ENCODE data around the gene REXO5.
"Not testable (repeated sequence)": the region's sequence is repeated elsewhere in the genome, so short reads cannot be mapped to it uniquely, and the experiment has no call there.

Gene REXO5

GRCh38 chr16:20799599-20799998 is 6.7 kb upstream of the REXO5 start:
- peak in 1 of 51 donors; percentile 8 for DNase-seq

DNA sequence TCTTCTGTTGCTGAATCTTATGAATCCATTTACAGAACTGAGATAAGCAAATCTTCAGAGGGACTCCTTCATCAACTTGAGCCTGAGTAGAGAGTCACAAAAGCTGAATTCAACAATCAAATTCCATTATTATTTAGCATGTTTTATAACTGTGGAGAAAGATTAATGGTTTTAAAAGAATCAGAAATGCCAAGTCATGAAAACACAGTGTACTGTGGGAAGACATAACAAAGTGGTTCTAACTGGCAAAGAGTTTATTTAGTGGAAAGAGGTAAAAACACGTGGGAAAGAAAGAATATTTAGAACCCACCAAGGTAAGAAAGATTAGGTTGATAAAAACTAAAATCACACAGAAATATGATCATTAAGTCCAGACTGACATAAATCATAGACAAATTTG is 5.0 kb upstream of the REXO5 start:
- no peak for DNase-seq

GRCh38 chr16:20803192-20803560 is 3.2 kb upstream of the REXO5 start:
- no peak for DNase-seq

DNA sequence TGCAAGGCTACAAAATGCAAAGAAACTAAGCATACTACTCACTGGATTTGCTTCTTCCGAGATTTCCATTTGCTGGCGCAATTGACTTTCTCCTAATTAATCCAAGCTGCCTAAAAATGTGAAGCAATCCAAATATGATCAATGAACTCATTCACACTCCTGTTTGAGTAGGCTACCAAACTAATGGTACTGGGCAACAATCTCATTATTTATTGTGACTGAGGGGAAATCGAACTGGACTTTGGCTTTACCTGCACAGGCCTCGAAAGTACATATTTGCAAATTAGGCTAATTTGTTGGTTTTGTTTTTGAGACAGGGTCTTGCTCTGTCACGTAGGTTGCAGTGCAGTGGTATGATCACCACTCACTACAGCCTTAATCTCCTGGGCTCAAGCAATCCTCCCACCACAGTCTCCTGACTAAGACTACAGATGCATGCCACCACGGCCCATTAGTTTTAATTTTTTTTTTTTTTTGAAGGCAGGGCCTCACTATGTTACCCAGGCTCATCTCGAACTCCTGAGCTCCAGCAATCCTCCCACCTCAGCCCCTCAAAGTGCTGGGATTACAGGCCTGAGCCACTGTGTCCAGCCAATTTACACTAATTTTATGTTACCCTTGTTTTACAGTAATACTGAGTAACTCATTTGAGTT is 2.6 kb upstream of the REXO5 start:
- no peak for DNase-seq

- not testable (repeated sequence) for DNase-seq
Measured at GRCh38 chr16:20805684-20806167, 601 bp upstream of the REXO5 start.

GRCh38 chr16:20807862-20808261 is 1.5 kb downstream of the REXO5 start:
- DNase-seq, result no peak

DNA sequence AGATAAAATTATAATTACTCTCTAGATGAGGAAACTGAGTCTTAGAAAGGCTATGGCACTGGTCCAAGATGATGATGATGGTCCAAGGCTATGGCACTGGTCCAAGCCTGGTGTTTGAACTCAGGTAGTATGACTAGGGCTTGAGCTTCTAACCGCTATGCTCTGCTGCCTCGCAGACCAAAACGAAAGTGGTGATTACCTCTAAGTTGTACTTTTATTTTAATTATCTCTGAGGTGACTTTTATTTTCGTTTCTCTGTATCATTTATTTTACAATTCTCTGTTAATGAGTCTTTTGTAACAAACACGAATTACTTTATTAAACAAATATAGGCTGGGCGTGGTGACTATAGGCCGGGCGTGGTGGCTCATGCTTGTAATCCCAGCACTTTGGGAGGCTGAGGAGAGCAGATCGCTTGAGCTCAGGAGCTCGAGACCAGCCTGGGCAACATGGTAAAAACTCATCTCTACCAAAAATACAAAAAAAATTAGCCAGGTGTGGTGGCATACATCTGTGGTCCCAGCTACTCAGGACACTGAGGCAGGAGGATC is 5.6 kb downstream of the REXO5 start:
- no peak for DNase-seq

DNA sequence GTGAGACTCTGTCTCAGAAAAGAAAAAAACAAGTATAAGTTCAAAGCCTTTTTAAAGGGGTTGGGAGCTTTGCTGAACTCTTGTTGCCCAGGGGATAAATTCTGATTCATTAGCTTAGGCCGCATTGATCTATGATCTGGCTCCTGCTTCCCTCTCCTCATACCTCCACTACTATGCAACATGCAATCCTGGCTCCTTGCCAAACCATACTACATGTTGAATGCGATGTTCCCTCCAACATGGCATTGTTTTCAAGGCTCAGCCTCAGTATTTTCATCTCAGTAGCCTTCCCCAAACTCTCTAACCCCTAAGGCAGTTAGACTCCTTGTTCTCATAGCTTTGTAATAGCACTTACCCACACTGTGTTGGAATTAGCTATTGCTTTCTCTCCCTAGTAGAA is 6.2 kb downstream of the REXO5 start:
- DNase-seq, result no peak

GRCh38 chr16:20814784-20815183 is 8.5 kb downstream of the REXO5 start:
- no peak for DNase-seq

DNA sequence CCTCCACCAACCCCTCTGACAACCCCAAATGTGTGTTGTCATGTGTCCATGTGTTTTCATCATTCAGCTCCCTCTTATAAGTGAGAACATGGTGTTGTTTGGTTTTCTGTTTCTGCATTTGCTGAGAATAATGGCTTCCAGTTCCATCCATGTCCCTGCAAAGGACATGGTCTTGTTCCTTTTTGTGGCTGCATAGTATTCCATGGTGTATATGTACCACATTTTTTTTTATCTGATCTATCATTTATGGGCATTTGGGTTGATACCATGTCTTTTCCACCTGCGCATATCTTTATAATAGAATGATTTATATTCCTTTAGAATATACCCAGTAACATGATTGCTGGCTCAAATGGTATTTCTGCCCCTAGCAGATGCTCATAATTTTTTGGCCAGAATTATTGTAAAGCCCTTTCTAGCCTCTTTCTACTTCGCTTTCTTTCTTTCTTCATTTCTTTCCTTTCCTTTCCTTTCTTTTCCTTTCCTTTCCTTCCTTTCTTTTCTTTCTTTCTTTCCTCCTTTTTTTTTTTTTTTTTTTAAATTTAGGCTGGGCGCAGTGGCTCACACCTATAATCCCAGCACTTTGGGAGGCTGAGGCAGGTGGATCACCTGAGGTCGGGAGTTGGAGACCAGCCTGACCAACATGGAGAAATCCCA is 12.7 kb downstream of the REXO5 start:
- no peak for DNase-seq

GRCh38 chr16:20821682-20822081 is 15.4 kb downstream of the REXO5 start:
- DNase-seq, result no peak

GRCh38 chr16:20822521-20823325 is 16.4 kb downstream of the REXO5 start:
- DNase-seq, result no peak

DNA sequence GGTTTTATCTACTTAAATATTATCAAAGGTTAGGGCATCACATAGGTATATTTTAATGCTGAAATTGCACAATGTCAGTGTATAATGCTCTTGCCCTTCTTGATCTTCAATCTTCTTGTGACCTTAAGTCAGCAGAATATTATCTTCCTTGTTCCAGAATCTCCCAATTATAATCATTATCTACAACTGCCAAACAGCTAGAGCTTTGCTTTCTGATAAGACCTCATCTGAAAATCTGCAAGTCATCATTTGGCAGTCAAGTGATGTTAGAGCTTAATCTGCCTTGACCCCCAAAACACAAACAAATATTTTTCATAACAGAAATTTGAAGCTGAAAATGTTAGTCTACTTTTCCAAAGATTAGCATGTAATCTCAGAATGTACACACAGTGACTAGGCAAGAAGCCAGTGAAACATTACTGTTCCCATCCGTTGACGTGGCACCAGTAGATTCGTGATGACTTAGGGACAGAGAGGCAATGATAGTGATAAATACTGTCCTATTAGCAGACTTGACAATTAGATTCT is 19.8 kb downstream of the REXO5 start:
- DNase-seq, result no peak

DNA sequence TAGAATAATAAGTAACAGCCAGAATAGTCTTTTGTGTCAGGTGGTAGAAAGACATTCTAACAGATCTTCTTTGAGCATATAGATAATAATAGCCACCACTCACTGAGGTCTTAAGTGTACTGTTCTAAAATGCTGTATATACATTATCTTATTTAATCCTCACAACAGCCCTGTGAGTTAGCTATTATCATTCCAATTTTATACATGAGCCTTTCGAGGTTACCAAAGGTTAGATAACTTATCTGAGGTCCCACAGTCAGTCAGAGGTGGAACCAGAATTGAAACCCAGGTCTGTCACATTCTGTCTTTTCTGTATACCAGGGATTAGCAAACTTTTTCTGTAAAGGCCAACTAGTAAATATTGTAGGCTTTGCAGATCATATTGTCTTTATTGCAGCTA is 23.2 kb downstream of the REXO5 start:
- DNase-seq, result no peak

DNA sequence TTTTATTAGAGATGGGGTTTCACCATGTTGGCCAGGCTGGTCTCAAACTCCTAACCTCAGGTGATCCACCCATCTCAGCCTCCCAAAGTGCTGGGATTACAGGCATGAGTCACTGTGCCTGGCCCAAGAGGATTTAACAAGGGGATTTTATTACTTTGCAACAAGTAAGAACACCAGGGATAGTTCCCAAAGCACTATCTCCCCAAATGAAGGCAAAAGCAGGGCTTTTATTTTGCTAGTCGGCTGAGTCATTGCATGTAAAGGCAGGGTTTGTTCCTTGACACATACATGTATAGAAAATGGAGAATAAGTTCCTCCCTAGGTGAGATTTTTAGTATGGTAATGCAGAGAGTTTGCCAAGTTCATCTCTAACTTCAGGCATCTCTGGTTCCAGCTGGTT is 24.0 kb downstream of the REXO5 start:
- no peak for DNase-seq

- no peak for DNase-seq
Measured at GRCh38 chr16:20833086-20833485, 26.8 kb downstream of the REXO5 start.

- no peak for DNase-seq
Measured at GRCh38 chr16:20838240-20838639, 31.9 kb downstream of the REXO5 start.

GRCh38 chr16:20839504-20839903 is 33.2 kb downstream of the REXO5 start:
- no peak for DNase-seq

DNA sequence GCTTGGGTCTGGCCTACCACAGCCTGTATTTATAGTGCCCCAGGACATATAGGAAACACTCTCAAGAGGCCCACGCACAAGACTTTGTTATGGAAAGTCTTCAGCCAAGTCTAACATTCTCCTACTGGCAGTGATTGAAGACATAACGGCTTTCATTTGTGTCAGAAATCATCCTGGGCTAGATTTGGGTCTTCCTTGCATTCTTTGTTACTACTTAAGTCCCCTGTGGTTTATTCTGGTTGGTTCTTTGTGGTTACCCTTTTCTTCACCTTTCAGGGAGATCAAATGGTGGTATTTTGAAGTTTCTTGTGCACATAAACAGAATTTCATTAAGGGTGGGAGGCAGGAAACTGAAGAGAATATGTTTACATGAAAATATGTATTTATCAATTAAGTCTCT is 37.7 kb downstream of the REXO5 start:
- DNase-seq, result no peak

- DNase-seq, result no peak
Measured at GRCh38 chr16:20844588-20844987, 38.3 kb downstream of the REXO5 start.

- DNase-seq, result no peak
Measured at GRCh38 chr16:20846030-20846429, 39.7 kb downstream of the REXO5 start.

DNA sequence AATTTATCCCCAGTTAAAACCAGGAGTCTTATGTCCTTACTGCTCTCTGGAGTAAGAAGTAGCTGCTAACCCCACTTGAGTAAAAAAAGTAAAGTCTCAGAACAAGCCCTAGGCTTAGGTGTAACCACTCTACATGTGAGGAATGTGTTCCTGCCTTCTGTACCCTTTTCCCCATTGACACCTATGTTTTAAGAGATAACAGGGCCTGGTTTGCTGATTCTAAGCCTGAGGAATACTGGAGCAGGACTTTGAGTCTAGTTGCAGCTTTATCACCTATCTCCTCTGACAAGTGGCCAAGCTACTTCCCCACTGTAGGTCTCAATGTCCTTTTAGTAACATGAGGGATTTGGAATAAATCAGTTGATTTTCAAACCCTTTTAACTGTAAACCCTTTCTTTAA is 40.2 kb downstream of the REXO5 start:
- DNase-seq, result no peak

All from hypothalamus (tissue), 51 donors.